Measurements from ENCODE around the gene FAM107A.

The FAM107A gene

DNA sequence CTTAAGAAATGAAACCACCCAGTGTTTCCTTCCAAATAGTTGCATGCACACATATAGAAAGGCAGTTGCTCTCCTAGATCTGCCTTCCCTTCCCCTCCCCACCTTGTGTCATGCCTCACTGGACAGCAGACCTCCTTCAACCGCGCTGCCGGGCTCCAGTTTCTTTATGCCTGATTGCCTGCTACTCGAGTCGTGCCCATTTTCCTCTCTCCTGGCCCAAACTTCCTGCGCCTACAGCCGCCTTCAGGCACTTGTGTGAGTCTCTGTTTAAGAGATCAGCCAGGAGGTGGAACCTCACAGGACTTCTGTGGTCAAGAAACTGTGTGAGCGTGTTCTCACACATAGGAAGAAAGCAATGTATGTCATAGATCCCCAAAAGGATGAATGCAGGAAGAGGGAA lies 8.8 kb upstream of the FAM107A start:
- no peak for TF ChIP-seq HDGF (IDR thresholded peaks at IDR 0.05; ENCODE audit: borderline replicate concordance)
- TF ChIP-seq L3MBTL2 (conservative IDR thresholded peaks at IDR 0.05): no peak
- TF ChIP-seq ZNF384 (IDR thresholded peaks at IDR 0.05): no peak
- TF ChIP-seq ELF4 (IDR thresholded peaks at IDR 0.05): no peak
- no peak for TF ChIP-seq LEF1 (IDR thresholded peaks at IDR 0.05; ENCODE audit: borderline replicate concordance)
- TF ChIP-seq NFRKB (IDR thresholded peaks at IDR 0.05): no peak
- TF ChIP-seq ARNT (IDR thresholded peaks at IDR 0.05): no peak
- no peak for TF ChIP-seq FOXK2 (IDR thresholded peaks at IDR 0.05)
- TF ChIP-seq BHLHE40 (IDR thresholded peaks at IDR 0.05; ENCODE audit: borderline replicate concordance): no peak
- no peak for TF ChIP-seq CTBP1 (IDR thresholded peaks at IDR 0.05; ENCODE audit: borderline replicate concordance)
- no peak for TF ChIP-seq FOXM1 (IDR thresholded peaks at IDR 0.05; ENCODE audit: borderline replicate concordance)
- no peak for TF ChIP-seq FOXA1 (IDR thresholded peaks at IDR 0.05)
- no peak for TF ChIP-seq TARDBP (IDR thresholded peaks at IDR 0.05)
- TF ChIP-seq SUZ12 (IDR thresholded peaks at IDR 0.05): no peak
- no peak for TF ChIP-seq SP1 (IDR thresholded peaks at IDR 0.05)
- TF ChIP-seq, protein P1, sequence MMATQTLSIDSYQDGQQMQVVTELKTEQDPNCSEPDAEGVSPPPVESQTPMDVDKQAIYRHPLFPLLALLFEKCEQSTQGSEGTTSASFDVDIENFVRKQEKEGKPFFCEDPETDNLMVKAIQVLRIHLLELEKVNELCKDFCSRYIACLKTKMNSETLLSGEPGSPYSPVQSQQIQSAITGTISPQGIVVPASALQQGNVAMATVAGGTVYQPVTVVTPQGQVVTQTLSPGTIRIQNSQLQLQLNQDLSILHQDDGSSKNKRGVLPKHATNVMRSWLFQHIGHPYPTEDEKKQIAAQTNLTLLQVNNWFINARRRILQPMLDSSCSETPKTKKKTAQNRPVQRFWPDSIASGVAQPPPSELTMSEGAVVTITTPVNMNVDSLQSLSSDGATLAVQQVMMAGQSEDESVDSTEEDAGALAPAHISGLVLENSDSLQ (IDR thresholded peaks at IDR 0.05): no peak
- POLR2A ChIA-PET: no interaction called here
- no peak for DNase-seq (ENCODE audit: extremely low spot score)
- CTCF ChIA-PET: interaction anchor here (0.6 to 1.3 kb wide), 2 partner anchors 20 to 78 kb away, joined by 4 read pairs; no protein-coding TSS in a partner anchor

DNA sequence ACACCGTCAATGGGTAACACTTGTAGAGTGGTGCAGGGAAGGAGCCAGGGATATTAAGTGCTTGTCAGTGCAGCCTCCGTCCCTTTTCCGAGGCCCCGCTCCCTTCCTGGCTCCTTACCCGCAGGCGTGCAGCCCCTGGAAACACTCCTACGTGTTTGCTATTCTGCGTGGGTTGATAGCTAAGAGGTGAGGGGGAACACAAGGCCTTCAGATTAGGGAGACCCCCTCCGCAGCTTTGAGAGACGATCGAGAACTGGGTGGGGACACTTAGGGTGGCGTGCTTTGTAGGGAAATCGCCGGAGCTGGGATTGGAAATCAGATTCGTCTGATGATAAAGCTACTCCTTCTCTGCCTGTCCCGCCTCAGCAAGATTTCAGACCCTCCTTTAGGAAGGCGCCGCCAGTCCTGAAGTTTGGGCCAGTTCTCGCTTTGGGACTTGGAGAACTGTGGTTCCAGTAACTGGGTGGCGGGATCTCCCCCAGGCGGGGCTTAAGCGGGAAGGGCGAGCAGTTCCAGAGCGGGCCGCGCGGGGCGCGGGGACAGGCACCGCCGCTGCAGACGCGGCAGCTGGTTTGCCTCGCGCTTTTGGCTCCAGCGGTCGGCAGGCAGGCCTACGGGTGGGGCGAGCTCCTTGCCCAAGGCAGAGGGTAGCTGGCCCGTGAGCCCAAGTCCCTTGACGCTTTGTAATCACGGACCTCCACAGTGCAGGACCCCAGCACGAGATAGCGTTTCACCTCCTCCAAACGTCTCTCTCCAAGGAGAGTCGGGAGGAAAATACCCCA lies 8.0 kb upstream of the FAM107A start:
- ChIA-PET CTCF (interaction anchor here (0.6 to 1.3 kb wide), 6 partner anchors 12 to 266 kb away, joined by 3 to 5 read pairs (median 4); no protein-coding TSS in a partner anchor), POLR2A (no interaction called here)
- TF ChIP-seq, protein P1 (IDR thresholded peaks at IDR 0.05): no peak
- TF ChIP-seq L3MBTL2 (conservative IDR thresholded peaks at IDR 0.05): peak; percentile 52
- peak; percentile 93 for DNase-seq (ENCODE audit: extremely low spot score)

DNA sequence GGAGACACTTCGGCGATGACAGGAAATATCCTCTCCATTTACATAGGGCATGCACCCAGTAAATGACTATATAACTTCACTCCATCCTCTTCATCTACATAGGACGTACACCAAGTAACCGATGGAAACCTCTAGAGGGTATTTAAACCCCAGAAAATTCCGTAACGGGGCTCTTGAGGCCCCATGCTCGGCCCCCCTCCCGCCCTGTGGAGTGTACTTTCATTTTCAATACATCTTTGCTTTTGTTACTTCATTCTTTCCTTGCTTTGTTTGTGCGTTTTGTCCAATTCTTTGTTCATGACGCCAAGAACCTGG lies 7.5 kb upstream of the FAM107A start:
- TF ChIP-seq FOXM1 (IDR thresholded peaks at IDR 0.05; ENCODE audit: borderline replicate concordance) (no peak), ZNF384 (IDR thresholded peaks at IDR 0.05) (no peak), BHLHE40 (IDR thresholded peaks at IDR 0.05; ENCODE audit: borderline replicate concordance) (no peak), FOXA1 (IDR thresholded peaks at IDR 0.05) (no peak), L3MBTL2 (conservative IDR thresholded peaks at IDR 0.05) (no peak), TARDBP (IDR thresholded peaks at IDR 0.05) (no peak), CTBP1 (IDR thresholded peaks at IDR 0.05; ENCODE audit: borderline replicate concordance) (no peak), NFRKB (IDR thresholded peaks at IDR 0.05) (no peak), SP1 (IDR thresholded peaks at IDR 0.05) (no peak), LEF1 (IDR thresholded peaks at IDR 0.05; ENCODE audit: borderline replicate concordance) (no peak)
- TF ChIP-seq, protein P1 (IDR thresholded peaks at IDR 0.05): no peak
- ChIA-PET POLR2A (no interaction called here), CTCF (interaction anchor here (0.6 to 1.3 kb wide), 7 partner anchors 12 to 266 kb away, joined by 3 to 5 read pairs (median 4); no protein-coding TSS in a partner anchor)
- DNase-seq (ENCODE audit: extremely low spot score): no peak

DNA sequence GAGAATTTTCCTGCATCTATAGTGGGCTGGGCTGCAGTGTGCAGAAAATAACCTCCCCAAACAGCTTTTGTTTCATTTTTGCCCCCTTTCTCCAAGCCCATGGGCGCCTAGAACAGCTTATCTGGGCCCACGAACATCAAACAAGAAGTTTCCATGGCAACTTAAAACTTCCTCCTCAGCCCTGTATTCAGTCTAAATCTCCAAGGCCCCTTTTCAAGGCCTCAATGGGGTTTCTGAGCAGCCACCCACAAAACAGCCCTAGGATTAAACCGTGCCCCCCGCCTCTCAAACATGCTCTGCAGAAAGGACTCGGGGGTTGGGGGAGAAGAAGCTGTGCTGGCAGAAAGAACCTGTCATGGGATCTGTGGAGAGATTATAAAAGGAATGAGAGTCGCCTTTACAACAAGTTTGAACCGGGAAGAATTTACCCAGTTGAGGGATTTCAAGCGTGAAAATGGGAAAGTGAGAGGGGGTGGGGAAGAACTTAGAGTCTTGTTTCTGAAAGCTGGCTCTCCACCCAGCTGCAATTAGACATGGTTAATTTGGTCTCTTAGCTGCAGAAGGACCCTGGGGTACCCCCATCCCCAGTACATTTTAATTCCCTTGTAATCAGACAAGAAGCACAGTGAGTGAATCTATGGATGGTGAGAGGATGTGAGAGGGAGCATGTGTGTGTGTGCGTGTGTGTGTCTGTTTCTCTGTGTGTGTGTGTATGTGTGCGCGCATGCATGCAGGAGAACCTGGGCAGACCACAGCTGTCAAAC lies 4.3 kb upstream of the FAM107A start:
- POLR2A ChIA-PET: no interaction called here
- no peak for DNase-seq (ENCODE audit: extremely low spot score)
- CTCF ChIA-PET: interaction anchor here (1.2 to 1.4 kb wide), 3 partner anchors 12 to 49 kb away, joined by 3 to 6 read pairs (median 4); no protein-coding TSS in a partner anchor
- TF ChIP-seq TARDBP (IDR thresholded peaks at IDR 0.05) (no peak), SUZ12 (IDR thresholded peaks at IDR 0.05) (no peak), SP1 (IDR thresholded peaks at IDR 0.05) (no peak), ELF4 (IDR thresholded peaks at IDR 0.05) (no peak)
- TF ChIP-seq, protein P1 (IDR thresholded peaks at IDR 0.05): no peak

DNA sequence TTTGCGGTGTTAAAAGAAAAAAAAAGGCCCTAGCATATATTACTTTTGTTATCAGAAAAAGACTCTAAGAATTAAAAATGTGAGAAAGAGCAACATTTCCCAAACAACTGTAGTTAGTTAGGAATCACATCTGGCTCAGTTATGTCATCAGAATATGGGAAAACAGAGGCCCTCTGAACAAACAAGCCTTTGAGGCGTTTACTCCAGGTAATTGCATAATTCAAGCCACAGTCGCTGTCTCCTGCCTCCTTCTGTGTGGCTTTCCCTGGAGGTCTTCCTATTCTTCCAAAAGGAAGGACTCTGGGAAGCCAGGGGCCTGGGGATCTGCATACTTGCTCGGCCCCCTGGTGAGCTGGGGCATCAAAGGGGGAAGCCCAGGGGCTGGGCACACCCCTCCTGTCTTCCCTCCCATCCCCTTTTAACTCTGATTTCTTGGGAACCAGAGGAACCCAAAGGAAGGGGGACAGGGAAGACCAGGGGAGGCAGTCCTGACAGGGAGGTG lies 3.7 kb upstream of the FAM107A start:
- no peak for TF ChIP-seq ELF4 (IDR thresholded peaks at IDR 0.05)
- no peak for TF ChIP-seq HDGF (IDR thresholded peaks at IDR 0.05; ENCODE audit: borderline replicate concordance)
- no peak for TF ChIP-seq BHLHE40 (IDR thresholded peaks at IDR 0.05; ENCODE audit: borderline replicate concordance)
- TF ChIP-seq FOXA1 (IDR thresholded peaks at IDR 0.05): no peak
- no peak for TF ChIP-seq FOXM1 (IDR thresholded peaks at IDR 0.05; ENCODE audit: borderline replicate concordance)
- no peak for TF ChIP-seq ZNF384 (IDR thresholded peaks at IDR 0.05)
- no peak for TF ChIP-seq ARNT (IDR thresholded peaks at IDR 0.05)
- TF ChIP-seq FOXK2 (IDR thresholded peaks at IDR 0.05): no peak
- no peak for TF ChIP-seq L3MBTL2 (conservative IDR thresholded peaks at IDR 0.05)
- no peak for TF ChIP-seq SUZ12 (IDR thresholded peaks at IDR 0.05)
- TF ChIP-seq, protein P1 (IDR thresholded peaks at IDR 0.05): no peak
- TF ChIP-seq TARDBP (IDR thresholded peaks at IDR 0.05): no peak
- no peak for TF ChIP-seq SP1 (IDR thresholded peaks at IDR 0.05)
- no peak for TF ChIP-seq CTBP1 (IDR thresholded peaks at IDR 0.05; ENCODE audit: borderline replicate concordance)
- no peak for TF ChIP-seq NFRKB (IDR thresholded peaks at IDR 0.05)
- TF ChIP-seq LEF1 (IDR thresholded peaks at IDR 0.05; ENCODE audit: borderline replicate concordance): no peak
- DNase-seq (ENCODE audit: extremely low spot score): no peak
- CTCF ChIA-PET: interaction anchor here (1.4 kb wide), 1 partner anchor 11 kb away, joined by 3 read pairs; no protein-coding TSS in a partner anchor
- POLR2A ChIA-PET: no interaction called here

All from HEK293T (cell line).